Measurements from ENCODE around the gene NDOR1.

GRCh38 chr9:137235424-137236237 is 30.1 kb downstream of the NDOR1 start:
- TF ChIP-seq CTCF (IDR thresholded peaks at IDR 0.05) = no peak
- no peak for TF ChIP-seq POLR2A (IDR thresholded peaks at IDR 0.05)

Measured in thyroid gland (tissue), 4 donors.